ENCODE measurements around the gene CLEC4F. TPM values are rescaled to one million over a fixed set of nuclear protein-coding genes. Genes with fewer than 3 reads are reported as not detected.

The CLEC4F gene
- total and polyA plus RNA-seq, 7 donors = 0.04 to 0.64 (median 0.39) TPM; not detected in 1

DNA sequence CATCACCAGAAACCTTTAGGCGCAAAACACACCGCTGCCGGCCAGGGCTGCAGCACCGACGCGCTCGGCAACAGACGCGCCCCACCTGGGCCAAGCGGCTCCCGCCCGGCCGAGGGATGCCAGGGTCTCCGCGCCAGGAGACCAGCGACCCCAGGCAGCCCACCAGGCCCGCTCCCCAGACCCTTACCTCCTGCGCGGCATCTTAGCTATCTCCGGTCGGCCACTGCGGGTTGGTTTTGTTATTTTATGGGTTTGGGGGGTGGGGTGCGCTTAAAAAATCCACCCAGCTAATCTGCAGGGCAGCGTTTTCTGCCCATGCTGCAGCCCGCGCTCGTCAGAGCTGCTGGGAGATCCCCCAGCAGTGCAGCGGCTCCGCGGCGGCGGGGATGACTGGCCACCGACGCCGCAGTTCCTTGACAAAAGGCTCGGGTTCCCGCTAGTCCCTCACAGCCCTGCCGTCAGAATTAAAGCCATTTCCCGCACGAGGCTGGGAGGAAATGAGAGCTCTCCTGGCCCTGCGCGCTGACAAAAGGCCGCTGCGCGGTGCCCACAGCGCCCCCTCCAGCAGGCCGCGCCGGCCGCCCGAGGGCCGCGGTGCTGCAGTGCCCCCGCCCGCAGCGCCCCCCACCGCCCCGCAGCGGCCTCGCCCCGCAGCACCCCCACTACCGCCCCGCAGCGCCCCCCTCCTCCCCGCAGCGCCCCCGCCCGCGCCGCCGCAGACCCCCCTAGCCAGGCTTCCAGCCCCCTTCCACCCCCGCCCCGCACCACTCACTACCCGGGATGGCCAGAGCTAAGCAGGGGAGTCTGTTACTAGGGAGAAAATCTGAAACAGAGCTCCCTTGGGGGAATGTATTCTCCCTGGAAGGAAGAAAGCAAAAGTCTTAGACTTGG, 52.5 kb downstream of the CLEC4F start, which contains the start of gene ADD2:
Gene ADD2, minus strand, starts transcription at position 502 of the 891 bp plus-strand sequence. CDS start 61,792 bp downstream, outside the sequence.
- intact Hi-C loops (cut with DNase I) = no loop called here
- Histone ChIP-seq H3K4me3 (peak within 1 kb of the TSS; percentile 61), H3K36me3 (ENCODE audit: insufficient read depth in 1 of 2, low read depth in 1 of 2) (no peaks in the 10 kb centered on the region), H3K27me3 (ENCODE audit: insufficient read depth in 3 of 3, low read length in 2 of 3) (peaks cover 3 to 61% (median 17%) of the 10 kb centered on the region in 3 donors), H3K27ac (peak within 1 kb of the TSS; percentile 10), H3K9me3 (no peaks in the 10 kb centered on the region), H3K4me1 (no peaks in the 10 kb centered on the region)
- WGBS, 3 donors = 1 to 2% (median 1%) methylated on average over 51 to 73 of the region's 74 CpGs
- ATAC-seq (peak; percentile 25 to 59 (median 36)), DNase-seq (peak; percentile 19 to 48)
- TF ChIP-seq, protein P1, sequence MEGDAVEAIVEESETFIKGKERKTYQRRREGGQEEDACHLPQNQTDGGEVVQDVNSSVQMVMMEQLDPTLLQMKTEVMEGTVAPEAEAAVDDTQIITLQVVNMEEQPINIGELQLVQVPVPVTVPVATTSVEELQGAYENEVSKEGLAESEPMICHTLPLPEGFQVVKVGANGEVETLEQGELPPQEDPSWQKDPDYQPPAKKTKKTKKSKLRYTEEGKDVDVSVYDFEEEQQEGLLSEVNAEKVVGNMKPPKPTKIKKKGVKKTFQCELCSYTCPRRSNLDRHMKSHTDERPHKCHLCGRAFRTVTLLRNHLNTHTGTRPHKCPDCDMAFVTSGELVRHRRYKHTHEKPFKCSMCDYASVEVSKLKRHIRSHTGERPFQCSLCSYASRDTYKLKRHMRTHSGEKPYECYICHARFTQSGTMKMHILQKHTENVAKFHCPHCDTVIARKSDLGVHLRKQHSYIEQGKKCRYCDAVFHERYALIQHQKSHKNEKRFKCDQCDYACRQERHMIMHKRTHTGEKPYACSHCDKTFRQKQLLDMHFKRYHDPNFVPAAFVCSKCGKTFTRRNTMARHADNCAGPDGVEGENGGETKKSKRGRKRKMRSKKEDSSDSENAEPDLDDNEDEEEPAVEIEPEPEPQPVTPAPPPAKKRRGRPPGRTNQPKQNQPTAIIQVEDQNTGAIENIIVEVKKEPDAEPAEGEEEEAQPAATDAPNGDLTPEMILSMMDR (IDR thresholded peaks at IDR 0.05) = peak; percentile 22

GRCh38 chr2:70767079-70767698, 53.2 kb downstream of the CLEC4F start:
- intact Hi-C loops (cut with DNase I) = no loop called here
- Histone ChIP-seq H3K4me3 (peak overlapping the region; percentile 61), H3K27ac (peak overlapping the region; percentile 10), H3K27me3 (ENCODE audit: insufficient read depth in 3 of 3, low read length in 2 of 3) (peaks cover 3 to 57% (median 17%) of the 10 kb centered on the region in 3 donors), H3K9me3 (no peaks in the 10 kb centered on the region), H3K36me3 (ENCODE audit: insufficient read depth in 1 of 2, low read depth in 1 of 2) (no peaks in the 10 kb centered on the region), H3K4me1 (no peaks in the 10 kb centered on the region)
- TF ChIP-seq, protein P1 (IDR thresholded peaks at IDR 0.05) = no peak
- no peak for ATAC-seq
- DNase-seq = no peak
- WGBS, 3 donors = 0% methylated on average over 36 to 51 of the region's 51 CpGs

DNA sequence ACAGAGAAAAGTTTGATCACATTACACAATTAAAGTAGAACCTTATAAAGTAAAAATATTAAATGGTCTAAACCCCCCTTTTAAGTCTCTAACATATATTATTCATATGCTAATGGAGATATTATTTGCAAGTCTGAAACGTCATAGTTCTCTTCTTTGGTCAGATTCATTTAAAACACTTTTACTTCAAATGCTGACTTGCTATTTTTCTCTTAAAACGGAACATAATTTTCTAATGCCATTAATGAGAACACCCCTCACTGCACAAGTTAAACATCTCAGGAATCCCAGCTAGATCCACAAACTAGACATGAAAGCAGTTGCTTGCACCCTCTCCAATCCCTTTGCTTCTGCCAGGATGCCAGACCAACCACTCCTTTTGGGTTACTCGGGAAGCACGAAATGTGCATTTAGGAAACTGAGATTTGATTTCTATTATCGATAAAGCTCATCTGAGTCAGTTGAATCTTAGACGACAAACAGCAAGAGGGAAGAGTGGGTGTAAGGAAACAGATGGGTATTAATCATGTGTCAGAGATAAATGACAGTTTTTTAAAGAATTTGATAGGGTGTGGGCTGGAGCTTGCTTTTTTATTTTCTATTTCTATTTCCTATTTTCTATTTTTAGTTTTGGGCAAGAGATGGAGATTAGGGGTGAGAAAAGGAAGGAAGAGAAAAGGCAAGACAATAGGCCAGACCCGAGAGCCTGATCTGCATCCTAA, 53.9 kb downstream of the CLEC4F start:
- H3K36me3 ChIP-seq (ENCODE audit: insufficient read depth in 1 of 2, low read depth in 1 of 2) = no peaks in the 10 kb centered on the region
- 19 to 25% (median 23%) methylated on average over 7 of the region's 7 CpGs for WGBS, 3 donors
- H3K9me3 ChIP-seq = no peaks in the 10 kb centered on the region
- TF ChIP-seq, protein P1 (IDR thresholded peaks at IDR 0.05) = no peak
- DNase-seq (no peak), ATAC-seq (no peak)
- H3K4me3 ChIP-seq = peak overlapping the region; percentile 61
- H3K27me3 ChIP-seq (ENCODE audit: insufficient read depth in 3 of 3, low read length in 2 of 3) = peaks cover 3 to 61% (median 17%) of the 10 kb centered on the region in 3 donors
- intact Hi-C loops (cut with DNase I) = no loop called here
- no peak overlapping the region for H3K27ac ChIP-seq
- no peaks in the 10 kb centered on the region for H3K4me1 ChIP-seq

DNA sequence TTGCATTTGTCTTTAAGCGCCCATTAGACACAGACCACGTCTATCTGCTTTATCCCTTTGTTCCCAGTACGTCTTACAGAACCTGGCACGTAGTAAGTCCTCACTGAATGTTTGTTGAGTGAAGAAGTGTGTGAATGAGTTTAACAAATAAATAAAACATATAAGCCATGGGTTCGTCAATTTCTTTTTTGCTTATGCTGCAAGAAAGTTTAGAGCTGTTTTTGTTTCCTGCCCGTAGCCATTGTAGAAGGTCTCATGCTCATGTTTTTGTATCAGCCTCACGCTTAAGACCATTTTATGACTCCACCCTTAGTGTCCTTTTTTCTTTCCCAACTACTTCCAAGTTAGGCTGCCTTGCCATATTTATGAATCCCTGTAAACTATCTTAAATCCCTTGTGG, 54.9 kb downstream of the CLEC4F start:
- TF ChIP-seq, protein P1 (IDR thresholded peaks at IDR 0.05) = no peak
- H3K27me3 ChIP-seq (ENCODE audit: insufficient read depth in 3 of 3, low read length in 2 of 3) = peaks cover 3 to 61% (median 17%) of the 10 kb centered on the region in 3 donors
- H3K4me3 ChIP-seq = no peak overlapping the region
- no peaks in the 10 kb centered on the region for H3K4me1 ChIP-seq
- no peak for DNase-seq
- no peaks in the 10 kb centered on the region for H3K9me3 ChIP-seq
- H3K36me3 ChIP-seq (ENCODE audit: insufficient read depth in 1 of 2, low read depth in 1 of 2) = no peaks in the 10 kb centered on the region
- intact Hi-C loops (cut with DNase I) = no loop called here
- ATAC-seq = no peak
- no peak overlapping the region for H3K27ac ChIP-seq
- WGBS, 3 donors = 79 to 85% (median 83%) methylated on average over 7 of the region's 7 CpGs

All from psoas muscle (tissue), 8 donors.